K562 (cell line): ENCODE measurements around the gene CEP162. TPM values are rescaled to one million over a fixed set of nuclear protein-coding genes. Genes with fewer than 3 reads are reported as not detected.

Source experiments
- CHD7 ChIP-seq: fragments of 200-600 bp; sonication (generic); IDR thresholded peaks from one replicate; pipeline ENCODE4 v1.6.1; 2012; ENCODE audit warnings: mild to moderate bottlenecking, low read depth, low read length, inconsistent platforms
- HCFC1 ChIP-seq: IDR thresholded peaks from 2 replicates; pipeline ENCODE4 v1.6.1; 2012; ENCODE audit warnings: low read depth, low read length, improper control_type of control experiment
- NONO ChIP-seq, 2 experiments: fragments of 200-400 bp in 1 of 2; fragments of 450-650 bp in 1 of 2; formaldehyde crosslinking in 1 of 2; IDR thresholded peaks; 2 replicates each; pipeline ENCODE4 v1.6.1; 2017; ENCODE audit warnings: low read depth in 2 of 2, mild to moderate bottlenecking in 2 of 2, moderate library complexity in 2 of 2, low read length in 1 of 2
- SIX5 ChIP-seq, 2 experiments: IDR thresholded peaks; 2 replicates each; pipeline ENCODE4 v1.6.1; 2011; ENCODE audit warnings: low read length in 2 of 2, borderline replicate concordance in 1 of 2, low read depth in 1 of 2, mild to moderate bottlenecking in 1 of 2, moderate library complexity in 1 of 2; ENCODE audit not compliant: insufficient read depth in 1 of 2
- U2AF2 ChIP-seq: fragments of 200-400 bp; formaldehyde crosslinking; optimal IDR thresholded peaks from 2 replicates; pipeline ENCODE3; 2017; ENCODE audit warnings: low read depth, mild to moderate bottlenecking, low read length
- polyA plus RNA-seq, 8 experiments: library from polyadenylated mRNA; depleted of rRNA in 4 of 8; stranded (reverse) in 5 of 8; unstranded in 3 of 8; fragments of >200 nt; fragmentation: Nextera tagmentation in 2 of 8; fragmentation: Illumina TruSeq in 1 of 8; extraction: Ambion mirVana in 2 of 8; extraction: Trizol in 1 of 8; gene quantifications; 2 replicates each; pipeline versions ENCODE4 v1.2.1 to v1.2.3, GENCODE V29; 2011 to 2014; ENCODE audit warnings: inconsistent platforms in 1 of 8, missing spikeins in 1 of 8
- total RNA-seq, 7 experiments: library from RNA; depleted of rRNA in 6 of 7; stranded (reverse); fragments of >200 nt in 6 of 7; fragmentation: Illumina TruSeq in 2 of 7; extraction: Trizol in 2 of 7; gene quantifications; 2 replicates each; pipeline versions ENCODE4 v1.2.1 to v1.2.3, GENCODE V29; 2011 to 2021; ENCODE audit warnings: low replicate concordance in 1 of 7

The CEP162 gene
- total and polyA plus RNA-seq, 9 of the 15 experiments (the other 6 are each of a cell fraction or from before 2014, with no cell fraction given) = 3.9 to 8.6 (median 6.7) TPM

- no peak for TF ChIP-seq CHD7
- no peak for TF ChIP-seq NONO (IDR thresholded peaks at IDR 0.05; ENCODE audit: low read depth in 2 of 2, low read length in 1 of 2)
- peak; percentile 86 for TF ChIP-seq HCFC1
- TF ChIP-seq U2AF2 = no peak
- peak; percentile 41 to 66; a peak in 2 of 4 replicates for TF ChIP-seq SIX5 (IDR thresholded peaks at IDR 0.05; ENCODE audit: borderline replicate concordance in 1 of 2, insufficient read depth in 1 of 2, low read depth in 1 of 2, low read length in 2 of 2)
- TF ChIP-seq, all 486 proteins: peak for 103
Measured at GRCh38 chr6:84227434-84228197, at the start of gene CEP162 (continued).
